Thyroid gland (tissue), 4 donors: ENCODE results near the gene LMX1B. TPM values are rescaled to one million over a fixed set of nuclear protein-coding genes. Genes with fewer than 3 reads are reported as not detected.

Experiments used
- DNase-seq, 2 donors: peaks; one replicate each; pipeline ENCODE4 v3.0.0-alpha.2; 2019
- H3K27ac ChIP-seq, 3 donors: fragments of 200-600 bp; sonication (generic); 1 replicate in 2 of 3; 2 replicates in 1 of 3; pipeline ENCODE4 v1.5.1; 2016 to 2019; ENCODE audit warnings: mild to moderate bottlenecking in 1 of 3, moderate library complexity in 1 of 3
- H3K27me3 ChIP-seq: fragments of 200-600 bp; sonication (generic); one replicate; pipeline ENCODE4 v1.5.1; 2019
- H3K36me3 ChIP-seq, 2 donors: fragments of 200-600 bp; sonication (generic); one replicate each; pipeline ENCODE4 v1.5.1; 2016 to 2019
- H3K4me1 ChIP-seq, 2 donors: fragments of 200-600 bp; sonication (generic); one replicate each; pipeline ENCODE4 v1.5.1; 2017 to 2019
- H3K4me3 ChIP-seq, 3 donors: fragments of 200-600 bp; sonication (generic); replicated peaks in 1 of 3; 1 replicate in 2 of 3; 2 replicates in 1 of 3; pipeline ENCODE4 v1.5.1; 2016; ENCODE audit warnings: mild to moderate bottlenecking in 1 of 3
- H3K9me3 ChIP-seq: fragments of 200-600 bp; sonication (generic); one replicate; pipeline ENCODE4 v1.5.1; 2017
- POLR2A ChIP-seq, 2 donors: fragments of 450-650 bp; IDR thresholded peaks; one replicate each; pipeline ENCODE4 v1.6.1; 2017; ENCODE audit warnings: antibody characterized with exemption in 2 of 2, mild to moderate bottlenecking in 2 of 2, moderate library complexity in 1 of 2
- WGBS, 2 donors: methylation state at CpG; one replicate each; pipeline ENCODE4 v1.1.5; 2017; 5-methylcytosine and 5-hydroxymethylcytosine counted together
- intact Hi-C: fragments of 100-400 bp; cut with DNase I; formaldehyde crosslinking; loops from one replicate; pipeline ENCODE4 v1.15.1; 2023
- total RNA-seq, 4 donors: library from RNA; depleted of rRNA; stranded (reverse); fragments of >200 nt; gene quantifications; one replicate each; pipeline ENCODE4 v1.2.3, GENCODE V29; 2016
- TF ChIP-seq, protein P1 (sequence below), 6 experiments: fragments of 200-600 bp in 3 of 6; fragments of 450-650 bp in 3 of 6; sonication (generic) in 3 of 6; IDR thresholded peaks; one replicate each; pipeline ENCODE4 v1.5.1; 2016 to 2019; ENCODE audit warnings: antibody characterized with exemption in 6 of 6, mild to moderate bottlenecking in 2 of 6, inconsistent platforms in 1 of 6, moderate library complexity in 1 of 6

The LMX1B gene
- total RNA-seq, 4 donors from 2014 or later, result 0.68 to 5.5 (median 1.7) TPM

DNA sequence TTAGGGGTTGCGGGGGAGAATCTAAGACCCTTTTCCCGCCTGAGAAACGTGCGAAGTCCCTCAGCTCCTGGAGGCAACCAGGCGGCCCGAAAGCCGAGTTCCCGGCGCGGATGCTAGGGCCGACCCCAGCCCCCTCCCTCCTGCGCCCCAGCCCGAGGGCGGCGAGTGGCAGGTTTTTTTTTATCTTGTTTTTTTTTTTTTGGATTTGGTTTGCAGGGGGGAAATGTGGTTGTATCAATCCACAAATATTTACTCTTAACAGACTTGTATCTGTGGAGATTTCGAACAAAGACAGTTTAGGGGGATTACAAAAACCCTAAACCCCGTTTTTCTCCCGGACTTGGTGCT is 10.7 kb downstream of the LMX1B start:
- no peak overlapping the region for H3K4me3 ChIP-seq
- H3K27ac ChIP-seq, result no peak overlapping the region
- peaks cover 14 to 24% of the 10 kb centered on the region in 2 donors for H3K4me1 ChIP-seq
- no peak for DNase-seq
- intact Hi-C loops, result no loop called here
- no peaks in the 10 kb centered on the region for H3K9me3 ChIP-seq
- peaks cover 25% of the 10 kb centered on the region for H3K27me3 ChIP-seq
- TF ChIP-seq, protein P1, sequence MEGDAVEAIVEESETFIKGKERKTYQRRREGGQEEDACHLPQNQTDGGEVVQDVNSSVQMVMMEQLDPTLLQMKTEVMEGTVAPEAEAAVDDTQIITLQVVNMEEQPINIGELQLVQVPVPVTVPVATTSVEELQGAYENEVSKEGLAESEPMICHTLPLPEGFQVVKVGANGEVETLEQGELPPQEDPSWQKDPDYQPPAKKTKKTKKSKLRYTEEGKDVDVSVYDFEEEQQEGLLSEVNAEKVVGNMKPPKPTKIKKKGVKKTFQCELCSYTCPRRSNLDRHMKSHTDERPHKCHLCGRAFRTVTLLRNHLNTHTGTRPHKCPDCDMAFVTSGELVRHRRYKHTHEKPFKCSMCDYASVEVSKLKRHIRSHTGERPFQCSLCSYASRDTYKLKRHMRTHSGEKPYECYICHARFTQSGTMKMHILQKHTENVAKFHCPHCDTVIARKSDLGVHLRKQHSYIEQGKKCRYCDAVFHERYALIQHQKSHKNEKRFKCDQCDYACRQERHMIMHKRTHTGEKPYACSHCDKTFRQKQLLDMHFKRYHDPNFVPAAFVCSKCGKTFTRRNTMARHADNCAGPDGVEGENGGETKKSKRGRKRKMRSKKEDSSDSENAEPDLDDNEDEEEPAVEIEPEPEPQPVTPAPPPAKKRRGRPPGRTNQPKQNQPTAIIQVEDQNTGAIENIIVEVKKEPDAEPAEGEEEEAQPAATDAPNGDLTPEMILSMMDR (IDR thresholded peaks at IDR 0.05), result no peak
- TF ChIP-seq POLR2A (IDR thresholded peaks at IDR 0.05), result no peak
- H3K36me3 ChIP-seq, result no peaks in the 10 kb centered on the region
- 18 to 31% methylated on average over 18 of the region's 18 CpGs for WGBS, 2 donors

DNA sequence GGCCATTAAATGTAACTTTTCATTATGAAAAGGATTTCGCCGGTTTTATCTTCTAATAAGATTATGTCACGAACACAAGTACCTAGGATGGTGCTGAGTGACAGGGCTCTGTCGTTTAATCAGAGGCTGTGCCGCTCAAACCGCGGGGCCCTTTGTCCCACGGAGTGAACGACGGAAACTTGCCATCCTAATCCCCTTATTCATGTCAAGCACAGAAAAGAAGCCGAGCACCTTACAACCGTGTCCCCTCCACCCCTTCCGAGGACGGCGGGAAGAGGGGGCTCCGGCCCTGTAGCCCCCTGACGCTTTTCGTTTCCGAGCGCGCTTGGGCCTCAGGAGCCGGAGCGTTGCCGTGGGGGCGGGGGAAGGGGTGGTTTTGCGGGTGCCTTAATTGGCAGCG is 11.2 kb downstream of the LMX1B start:
- no peak for DNase-seq
- Histone ChIP-seq H3K9me3 (no peaks in the 10 kb centered on the region), H3K4me3 (no peak overlapping the region), H3K36me3 (no peaks in the 10 kb centered on the region), H3K27ac (no peak overlapping the region), H3K27me3 (peaks cover 25% of the 10 kb centered on the region), H3K4me1 (peaks cover 14 to 24% of the 10 kb centered on the region in 2 donors)
- TF ChIP-seq, protein P1 (IDR thresholded peaks at IDR 0.05), result no peak
- TF ChIP-seq POLR2A (IDR thresholded peaks at IDR 0.05), result no peak
- WGBS, 2 donors, result 16 to 29% methylated on average over 8 to 18 of the region's 27 CpGs
- intact Hi-C loops, result no loop called here

DNA sequence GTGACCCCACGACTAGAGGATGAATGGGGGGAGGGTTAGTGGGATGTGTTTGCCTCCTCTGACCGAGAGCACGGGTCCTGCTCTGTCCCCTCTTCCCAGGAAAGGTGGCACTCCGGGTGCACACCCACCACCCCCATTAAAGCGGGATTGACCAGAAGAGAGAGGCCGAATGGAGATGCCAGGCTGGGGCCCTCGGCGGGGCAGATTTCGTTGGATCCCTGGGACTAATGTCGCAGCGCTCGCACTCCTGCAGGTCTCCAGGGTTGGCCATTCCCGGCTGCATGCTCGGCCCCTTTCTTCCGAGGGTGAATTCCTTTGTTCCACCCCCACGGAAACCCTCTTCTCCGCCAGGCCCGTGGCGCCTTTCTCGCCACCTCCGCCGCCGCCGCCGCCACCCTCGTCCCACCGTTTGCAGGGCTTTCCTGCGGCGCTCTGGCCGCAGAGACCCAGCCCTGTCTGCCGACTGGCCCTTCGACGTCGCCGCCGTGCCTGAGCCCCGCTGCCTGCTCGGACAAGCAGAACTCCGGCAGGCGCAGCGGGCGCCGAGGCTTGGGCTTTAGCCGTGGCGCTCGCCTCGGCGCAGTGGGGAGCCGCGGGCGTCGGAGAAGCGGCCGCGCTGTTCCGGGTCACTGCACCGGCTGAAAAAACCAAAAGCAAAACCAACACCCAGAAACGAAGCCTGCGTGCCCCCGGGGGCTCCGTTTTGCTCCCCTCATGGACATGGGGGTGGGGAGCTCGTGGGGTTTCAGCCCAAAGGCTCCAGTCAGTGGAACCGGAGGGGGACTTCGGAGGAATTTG is 11.8 kb downstream of the LMX1B start:
- Histone ChIP-seq H3K27me3 (peaks cover 25% of the 10 kb centered on the region), H3K4me1 (peaks cover 14 to 26% of the 10 kb centered on the region in 2 donors), H3K4me3 (peak overlapping the region in 1 of 3 donors; percentile 27), H3K9me3 (no peaks in the 10 kb centered on the region), H3K36me3 (no peaks in the 10 kb centered on the region), H3K27ac (no peak overlapping the region)
- DNase-seq, result no peak
- intact Hi-C loops, result no loop called here
- TF ChIP-seq POLR2A (IDR thresholded peaks at IDR 0.05), result no peak
- TF ChIP-seq, protein P1 (IDR thresholded peaks at IDR 0.05), result no peak
- WGBS, 2 donors, result 10 to 23% methylated on average over 17 to 46 of the region's 64 CpGs

DNA sequence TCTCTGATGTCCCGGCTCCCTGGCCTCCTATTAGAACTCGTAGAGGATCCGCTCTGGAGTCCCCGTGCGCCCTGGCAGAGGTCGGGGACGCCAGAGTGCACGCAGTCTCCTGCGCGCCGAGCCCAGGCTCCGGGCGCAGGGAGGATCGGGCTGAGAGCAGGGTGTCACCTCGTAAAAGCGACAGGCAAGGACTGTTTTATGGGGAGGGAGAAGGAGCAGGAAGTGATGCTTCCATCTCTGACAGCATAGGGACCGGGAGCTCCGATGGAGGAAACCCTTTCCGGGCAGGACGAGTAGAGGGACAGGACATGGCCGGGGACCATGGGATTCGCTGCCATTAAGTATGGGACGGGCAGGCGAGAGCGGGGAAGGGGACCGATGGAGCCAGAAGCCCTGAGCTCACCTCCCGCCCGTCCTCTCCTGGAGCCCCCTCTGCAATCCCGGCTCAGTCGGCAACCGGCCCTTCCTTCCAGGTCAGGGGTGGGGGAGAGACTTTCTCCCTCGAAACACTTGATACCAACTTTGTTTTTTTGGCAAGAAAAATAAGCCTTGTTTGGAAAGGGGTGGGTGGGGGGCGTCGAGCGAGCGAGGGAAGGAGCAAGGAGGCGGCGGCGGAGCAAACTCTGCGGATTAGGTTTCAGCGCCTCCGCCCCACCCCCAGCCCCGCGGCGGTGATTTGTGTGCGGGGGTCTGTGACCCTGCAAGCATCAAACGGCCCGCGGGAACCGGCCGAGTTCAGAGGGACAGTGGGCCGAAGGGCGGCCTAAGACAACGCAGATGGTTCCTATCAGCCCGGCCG is 12.6 kb downstream of the LMX1B start:
- H3K4me1 ChIP-seq, result peaks cover 14 to 32% of the 10 kb centered on the region in 2 donors
- intact Hi-C loops, result no loop called here
- TF ChIP-seq, protein P1 (IDR thresholded peaks at IDR 0.05), result no peak
- TF ChIP-seq POLR2A (IDR thresholded peaks at IDR 0.05), result no peak
- WGBS, 2 donors, result 17 to 24% methylated on average over 33 to 39 of the region's 56 CpGs
- H3K27me3 ChIP-seq, result peaks cover 25% of the 10 kb centered on the region
- no peak for DNase-seq
- H3K27ac ChIP-seq, result no peak overlapping the region
- H3K36me3 ChIP-seq, result no peaks in the 10 kb centered on the region
- no peaks in the 10 kb centered on the region for H3K9me3 ChIP-seq
- H3K4me3 ChIP-seq, result peak overlapping the region in 1 of 3 donors; percentile 27

DNA sequence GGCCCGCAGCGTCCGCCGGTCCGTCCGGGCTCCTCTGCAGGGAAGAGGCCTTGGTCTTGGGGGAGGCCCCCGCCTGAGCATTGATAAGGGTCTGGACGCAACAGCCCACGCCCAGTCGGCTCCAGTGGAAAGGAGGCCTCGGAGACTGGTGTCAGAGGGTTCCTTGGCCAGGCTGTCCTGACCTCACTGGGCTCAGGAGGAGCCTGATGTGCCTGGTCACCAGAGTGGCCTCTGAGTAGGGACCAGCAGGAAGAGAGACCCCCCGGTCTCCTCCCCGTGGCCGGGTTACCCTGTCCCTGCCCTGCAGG is 13.2 kb downstream of the LMX1B start:
- Histone ChIP-seq H3K9me3 (no peaks in the 10 kb centered on the region), H3K36me3 (no peaks in the 10 kb centered on the region), H3K4me3 (no peak overlapping the region), H3K27me3 (peaks cover 25% of the 10 kb centered on the region), H3K27ac (no peak overlapping the region), H3K4me1 (peaks cover 14 to 32% of the 10 kb centered on the region in 2 donors)
- intact Hi-C loops, result no loop called here
- 35 to 44% methylated on average over 9 to 10 of the region's 14 CpGs for WGBS, 2 donors
- no peak for DNase-seq
- TF ChIP-seq POLR2A (IDR thresholded peaks at IDR 0.05), result no peak
- TF ChIP-seq, protein P1 (IDR thresholded peaks at IDR 0.05), result no peak
